ENCODE results near the gene C9orf78. TPM values are rescaled to one million over a fixed set of nuclear protein-coding genes. Genes with fewer than 3 reads are reported as not detected.

The C9orf78 gene
- total RNA-seq, 1 experiment from 2014 or later, result 36.4 TPM

DNA sequence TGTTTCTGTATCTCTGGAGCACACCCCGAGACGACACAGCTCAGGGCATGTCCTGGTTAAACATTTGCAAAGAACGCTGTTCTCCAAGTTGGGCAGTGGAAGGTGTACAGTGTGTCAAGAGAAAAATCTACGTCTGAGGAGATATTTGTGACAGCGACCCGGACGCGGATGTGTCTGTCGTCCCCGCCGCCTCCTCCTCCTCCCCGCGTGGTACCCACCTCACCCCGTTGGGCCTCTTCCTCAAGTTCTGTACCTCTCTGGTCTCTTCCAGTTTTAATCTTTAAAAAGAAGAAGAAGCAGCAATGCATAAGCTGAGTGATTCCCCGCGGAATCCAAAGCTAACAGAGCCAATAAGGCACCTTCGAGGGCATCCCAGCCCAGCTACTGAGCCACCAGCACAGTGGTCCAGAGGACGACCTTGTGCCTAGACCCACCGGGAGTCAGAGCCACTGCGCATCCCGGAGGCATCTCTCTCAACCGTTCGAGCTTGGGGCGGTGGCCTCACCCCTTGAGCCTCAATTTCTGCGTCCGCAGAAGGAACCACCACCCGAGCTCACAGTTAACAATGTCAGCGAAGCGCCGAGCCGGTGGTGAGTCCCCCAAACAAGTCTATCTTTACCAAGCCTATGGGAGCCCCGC, 467 bp downstream of the C9orf78 start:
- DNase-seq (ENCODE audit: low spot score) (no peak), ATAC-seq (peak; percentile 2; the same call in 1 of the 2 replicates)
- Mint-ChIP-seq H3K27me3 (ENCODE audit: low read depth) (no peaks in the 10 kb centered on the region), H3K4me3 (peak overlapping the region; percentile 99), H3K9me3 (no peaks in the 10 kb centered on the region), H3K27ac (peak overlapping the region; percentile 98), H3K36me3 (peaks cover 24% of the 10 kb centered on the region), H3K4me1 (peaks cover 51% of the 10 kb centered on the region)
- TF ChIP-seq ZBTB43 (CRISPR knock-in tag; IDR thresholded peaks at IDR 0.05), result no peak
- no peak for TF ChIP-seq TEAD1 (CRISPR knock-in tag; IDR thresholded peaks at IDR 0.05)
- no peak for TF ChIP-seq ZNF532 (CRISPR knock-in tag; IDR thresholded peaks at IDR 0.05; ENCODE audit: borderline replicate concordance)
- TF ChIP-seq, protein P1, sequence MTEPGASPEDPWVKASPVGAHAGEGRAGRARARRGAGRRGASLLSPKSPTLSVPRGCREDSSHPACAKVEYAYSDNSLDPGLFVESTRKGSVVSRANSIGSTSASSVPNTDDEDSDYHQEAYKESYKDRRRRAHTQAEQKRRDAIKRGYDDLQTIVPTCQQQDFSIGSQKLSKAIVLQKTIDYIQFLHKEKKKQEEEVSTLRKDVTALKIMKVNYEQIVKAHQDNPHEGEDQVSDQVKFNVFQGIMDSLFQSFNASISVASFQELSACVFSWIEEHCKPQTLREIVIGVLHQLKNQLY (CRISPR knock-in tag; IDR thresholded peaks at IDR 0.05), result 0 out of 2 replicates have a peak, but pooled peaks have one; percentile 19
- POLR2A ChIA-PET, result interaction anchor here (0.6 to 1.5 kb wide), 2 partner anchors 11 to 219 kb away, joined by 3 to 4 read pairs; partner anchors contain the start of genes GPR107 and TOR1A
- CTCF ChIA-PET, result interaction anchor here (0.6 kb wide), 1 partner anchor 107 kb away, joined by 4 read pairs; no protein-coding TSS in a partner anchor

GRCh38 chr9:129832982-129833381, 2.1 kb downstream of the C9orf78 start:
- ATAC-seq (no peak), DNase-seq (ENCODE audit: low spot score) (no peak)
- H3K27me3 Mint-ChIP-seq (ENCODE audit: low read depth), result no peaks in the 10 kb centered on the region
- no peaks in the 10 kb centered on the region for H3K9me3 Mint-ChIP-seq
- H3K27ac Mint-ChIP-seq, result no peak overlapping the region
- H3K36me3 Mint-ChIP-seq, result peaks cover 37% of the 10 kb centered on the region
- TF ChIP-seq EMX1 (CRISPR knock-in tag; IDR thresholded peaks at IDR 0.05) (no peak), ZNF532 (CRISPR knock-in tag; IDR thresholded peaks at IDR 0.05; ENCODE audit: borderline replicate concordance) (no peak), GTF2I (CRISPR knock-in tag; conservative IDR thresholded peaks at IDR 0.05) (no peak), NFYB (CRISPR knock-in tag; conservative IDR thresholded peaks at IDR 0.05; ENCODE audit: low read depth) (no peak)
- TF ChIP-seq, protein P2, sequence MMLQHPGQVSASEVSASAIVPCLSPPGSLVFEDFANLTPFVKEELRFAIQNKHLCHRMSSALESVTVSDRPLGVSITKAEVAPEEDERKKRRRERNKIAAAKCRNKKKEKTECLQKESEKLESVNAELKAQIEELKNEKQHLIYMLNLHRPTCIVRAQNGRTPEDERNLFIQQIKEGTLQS (CRISPR knock-in tag; conservative IDR thresholded peaks at IDR 0.05), result no peak
- ChIA-PET POLR2A (no interaction called here), CTCF (no interaction called here)
- peaks cover 35% of the 10 kb centered on the region for H3K4me1 Mint-ChIP-seq
- H3K4me3 Mint-ChIP-seq, result peak overlapping the region; percentile 43

DNA sequence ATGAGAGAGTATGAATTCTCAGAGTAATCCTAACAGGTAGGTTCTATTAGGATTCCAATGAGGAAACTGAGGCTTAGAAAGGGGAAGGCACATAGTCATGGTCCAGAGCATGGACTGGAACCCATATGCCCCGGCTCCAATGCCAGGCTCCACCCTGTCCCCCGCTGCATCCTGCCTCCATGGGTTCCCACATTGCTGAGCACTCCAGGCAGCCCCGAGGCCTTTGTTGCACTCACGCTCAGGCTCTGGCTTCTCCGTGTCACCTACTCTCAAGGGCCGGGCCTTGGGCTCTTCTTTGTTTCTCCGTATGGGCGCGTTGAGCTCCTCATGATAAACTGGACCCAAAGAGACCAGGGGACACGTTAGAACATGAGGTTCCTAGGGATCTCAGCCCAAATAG, 6.1 kb downstream of the C9orf78 start:
- peaks cover 2% of the 10 kb centered on the region for H3K4me1 Mint-ChIP-seq
- ChIA-PET POLR2A (no interaction called here), CTCF (no interaction called here)
- no peak overlapping the region for H3K4me3 Mint-ChIP-seq
- no peaks in the 10 kb centered on the region for H3K9me3 Mint-ChIP-seq
- no peak for ATAC-seq
- DNase-seq (ENCODE audit: low spot score), result no peak
- peaks cover 38% of the 10 kb centered on the region for H3K36me3 Mint-ChIP-seq
- H3K27me3 Mint-ChIP-seq (ENCODE audit: low read depth), result no peaks in the 10 kb centered on the region
- no peak for TF ChIP-seq JUN (CRISPR knock-in tag; IDR thresholded peaks at IDR 0.05)
- H3K27ac Mint-ChIP-seq, result no peak overlapping the region
